Loucy (cell line): Measurements from ENCODE around the gene EFCAB13.

Experiments
- CTCF ChIP-seq: fragments of 200-600 bp; sonication (generic); conservative IDR thresholded peaks from 2 replicates; pipeline ENCODE4 v1.5.1; 2014; ENCODE audit warnings: mild to moderate bottlenecking, antibody characterized with exemption, low read length
- EZH2phosphoT487 ChIP-seq: fragments of 200-600 bp; IDR thresholded peaks from 2 replicates; pipeline ENCODE4 v1.6.1; 2018; ENCODE audit warnings: antibody characterized with exemption, mild to moderate bottlenecking, moderate library complexity, borderline replicate concordance

GRCh38 chr17:47404875-47405274, 81.1 kb downstream of the EFCAB13 start:
- no peak for TF ChIP-seq CTCF
- TF ChIP-seq EZH2phosphoT487: no peak
